GM12873 (cell line): Measurements from ENCODE around the gene TMEM239.

ENCODE experiments used
- TF ChIP-seq, protein P1 (sequence below): IDR thresholded peaks from 2 replicates; pipeline ENCODE4 v1.5.1; 2012; ENCODE audit warnings: low read depth, mild to moderate bottlenecking, moderate library complexity, low read length, control low read depth; ENCODE audit not compliant: insufficient read depth; ENCODE audit errors: missing control alignments

Gene TMEM239

DNA sequence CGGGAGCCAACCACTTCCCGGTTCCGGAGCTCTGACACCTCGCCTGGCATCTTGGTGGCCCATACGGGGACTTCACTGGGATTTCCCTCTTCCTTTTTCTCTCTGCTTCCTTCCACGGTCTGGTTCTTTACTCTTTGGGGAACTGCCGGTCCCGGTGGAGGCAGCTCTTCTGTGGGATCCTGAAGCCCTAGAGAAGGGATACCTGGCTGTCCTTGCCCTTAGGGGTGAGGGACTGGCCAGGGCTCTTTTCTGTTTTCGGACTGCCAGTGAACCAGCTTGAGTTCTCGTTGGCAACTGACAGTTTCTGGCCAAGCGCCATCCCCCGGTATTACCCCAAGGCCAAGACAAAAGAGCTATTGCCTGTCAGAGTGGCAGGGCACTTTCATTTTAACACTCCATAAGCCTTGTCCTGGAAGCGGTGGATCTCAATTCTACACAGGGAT, 14.9 kb upstream of the TMEM239 start:
- TF ChIP-seq, protein P1, sequence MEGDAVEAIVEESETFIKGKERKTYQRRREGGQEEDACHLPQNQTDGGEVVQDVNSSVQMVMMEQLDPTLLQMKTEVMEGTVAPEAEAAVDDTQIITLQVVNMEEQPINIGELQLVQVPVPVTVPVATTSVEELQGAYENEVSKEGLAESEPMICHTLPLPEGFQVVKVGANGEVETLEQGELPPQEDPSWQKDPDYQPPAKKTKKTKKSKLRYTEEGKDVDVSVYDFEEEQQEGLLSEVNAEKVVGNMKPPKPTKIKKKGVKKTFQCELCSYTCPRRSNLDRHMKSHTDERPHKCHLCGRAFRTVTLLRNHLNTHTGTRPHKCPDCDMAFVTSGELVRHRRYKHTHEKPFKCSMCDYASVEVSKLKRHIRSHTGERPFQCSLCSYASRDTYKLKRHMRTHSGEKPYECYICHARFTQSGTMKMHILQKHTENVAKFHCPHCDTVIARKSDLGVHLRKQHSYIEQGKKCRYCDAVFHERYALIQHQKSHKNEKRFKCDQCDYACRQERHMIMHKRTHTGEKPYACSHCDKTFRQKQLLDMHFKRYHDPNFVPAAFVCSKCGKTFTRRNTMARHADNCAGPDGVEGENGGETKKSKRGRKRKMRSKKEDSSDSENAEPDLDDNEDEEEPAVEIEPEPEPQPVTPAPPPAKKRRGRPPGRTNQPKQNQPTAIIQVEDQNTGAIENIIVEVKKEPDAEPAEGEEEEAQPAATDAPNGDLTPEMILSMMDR, result no peak

DNA sequence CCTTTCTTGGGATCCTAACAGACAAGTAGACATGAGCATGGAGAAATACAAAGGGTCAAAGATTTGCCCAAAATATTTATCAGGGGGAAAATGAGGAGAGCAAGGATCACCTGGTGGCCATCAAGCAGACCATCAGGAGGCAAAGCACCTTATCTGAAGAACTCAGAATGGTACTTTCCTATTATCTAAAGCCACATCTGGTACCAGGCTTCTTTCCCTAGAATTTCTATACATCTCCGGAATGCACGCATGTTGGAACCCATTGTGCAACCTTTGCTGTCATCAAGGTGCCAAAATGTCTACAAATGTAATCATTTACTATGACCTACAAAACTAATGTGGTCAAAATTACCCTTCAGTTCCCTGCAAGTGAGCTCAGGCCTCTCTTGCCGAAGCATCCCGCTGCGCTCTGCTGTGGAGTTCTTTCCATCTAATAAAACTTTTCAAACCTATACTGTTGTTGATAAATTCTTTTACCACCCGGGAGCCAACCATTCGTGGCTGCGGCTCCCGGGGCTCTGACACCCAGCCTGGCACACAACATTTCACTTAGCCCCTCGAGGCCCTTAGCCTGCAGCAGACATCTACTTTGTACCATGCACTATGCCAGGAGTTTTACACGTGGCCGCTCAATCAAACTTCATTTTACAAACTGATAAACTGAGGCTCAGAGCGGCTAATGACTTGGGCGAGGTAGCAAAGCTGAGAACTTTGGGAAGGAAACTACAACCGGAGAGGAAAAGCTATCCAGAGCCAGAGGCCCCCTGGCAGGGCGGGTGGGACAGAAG, 11.9 kb upstream of the TMEM239 start:
- TF ChIP-seq, protein P1, result no peak

DNA sequence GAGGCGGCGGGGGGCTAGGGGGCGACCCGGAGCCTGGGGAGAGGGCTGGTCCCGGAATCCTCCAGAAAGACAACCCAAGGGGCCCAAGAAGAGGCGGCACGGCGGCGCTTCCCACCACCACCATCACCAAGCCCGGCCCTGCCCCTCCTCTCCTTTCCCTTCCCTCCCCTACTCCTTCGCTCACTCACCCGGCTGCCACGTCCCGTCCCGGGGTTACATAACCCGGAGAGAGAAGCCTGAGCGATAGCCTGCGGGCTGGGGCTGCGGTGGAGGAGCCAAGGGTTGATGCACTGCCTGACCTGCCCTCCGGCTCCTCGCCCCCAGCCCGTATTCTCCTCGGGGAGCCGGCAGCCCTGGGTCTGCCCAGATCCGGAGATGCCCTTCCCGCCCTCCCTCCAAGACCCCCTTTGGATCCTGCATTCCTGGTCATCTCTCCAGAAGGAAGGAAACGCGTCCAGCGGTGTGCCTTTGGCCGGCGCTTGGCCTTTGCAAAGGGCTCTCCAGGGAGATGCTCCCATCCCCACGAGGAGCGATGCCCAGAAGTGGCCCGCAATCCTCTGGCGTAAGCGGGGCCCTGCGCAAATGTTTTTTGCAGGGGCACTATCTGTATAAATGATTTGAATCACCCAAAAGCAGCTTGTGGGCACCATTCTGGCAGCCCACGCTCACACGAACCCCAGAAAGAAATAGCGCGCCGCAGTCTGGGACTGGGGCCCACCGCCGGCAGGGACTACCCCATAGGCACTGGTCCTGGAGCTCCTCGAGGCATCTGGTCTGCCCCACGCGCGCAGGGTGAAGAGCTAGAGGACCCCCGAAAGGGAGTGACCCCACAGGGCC, 11.1 kb upstream of the TMEM239 start:
- TF ChIP-seq, protein P1, result no peak

DNA sequence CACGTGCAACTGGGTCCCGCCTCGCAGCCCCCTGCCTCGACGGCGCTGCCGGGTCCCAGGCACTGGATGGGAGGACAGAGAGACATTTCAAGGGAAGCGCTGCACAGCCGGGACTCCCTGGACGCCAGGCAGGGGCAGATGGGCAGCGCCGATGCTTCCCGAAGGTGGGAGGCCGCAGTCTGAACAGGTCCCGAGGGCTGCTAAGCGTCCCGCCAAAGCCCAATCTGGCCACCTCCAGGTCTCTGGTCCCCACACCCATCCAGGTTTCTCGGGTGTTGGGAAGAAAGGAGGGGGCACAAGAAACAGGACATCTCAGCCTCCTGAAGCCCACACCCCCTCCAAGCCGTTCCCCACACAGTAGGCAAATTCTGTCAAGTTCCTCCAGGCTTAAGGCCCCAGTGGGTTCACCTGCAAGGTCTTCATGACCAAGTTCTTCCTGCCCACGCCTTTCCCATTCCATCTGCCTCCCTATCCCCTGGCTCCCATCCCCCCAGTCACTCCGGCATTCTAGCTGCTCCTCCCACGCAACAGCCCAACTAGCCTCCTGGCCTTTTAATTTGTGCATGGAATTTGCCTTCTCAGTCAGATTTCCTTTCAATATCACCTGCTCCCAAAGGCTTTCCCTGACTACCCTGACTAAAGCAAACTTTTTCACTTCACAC, 10.3 kb upstream of the TMEM239 start:
- TF ChIP-seq, protein P1, result no peak

DNA sequence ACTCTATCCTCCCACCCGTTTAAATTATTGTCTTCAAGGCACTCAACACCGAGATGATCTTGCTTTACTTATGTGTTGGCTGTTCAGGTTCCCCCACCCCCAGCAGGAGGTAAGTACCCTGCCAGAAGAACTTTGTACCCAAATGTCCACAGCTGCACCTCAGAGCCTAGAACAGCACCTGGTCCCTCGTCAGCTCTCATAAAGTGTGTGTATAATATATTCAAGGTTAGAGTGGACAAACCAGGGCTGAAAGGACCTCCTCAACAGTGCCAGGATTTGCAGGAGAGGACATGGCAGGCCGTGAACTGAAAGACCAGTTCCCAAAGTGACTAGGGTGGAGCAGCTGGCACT, 9.8 kb upstream of the TMEM239 start:
- TF ChIP-seq, protein P1, result no peak

DNA sequence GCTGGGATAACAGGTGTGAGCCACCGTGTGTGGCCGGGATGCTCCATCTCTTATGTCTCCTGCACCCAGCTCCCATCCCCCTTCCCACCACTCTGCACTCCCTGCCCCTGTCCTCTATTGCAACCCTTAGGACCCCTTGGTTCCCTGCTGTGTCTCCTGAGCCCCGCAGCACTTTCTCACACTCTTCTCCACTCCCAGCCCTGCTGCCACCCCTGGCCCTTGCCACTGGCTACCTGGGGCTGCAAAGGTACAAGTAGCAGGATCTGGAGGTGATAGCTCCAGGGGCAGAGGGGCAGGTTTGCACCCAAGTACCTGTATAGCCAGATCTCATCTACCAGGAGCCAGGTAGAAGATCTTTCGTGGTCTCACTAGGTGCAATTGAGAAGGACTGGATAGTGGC, 9.1 kb upstream of the TMEM239 start:
- TF ChIP-seq, protein P1, result no peak

DNA sequence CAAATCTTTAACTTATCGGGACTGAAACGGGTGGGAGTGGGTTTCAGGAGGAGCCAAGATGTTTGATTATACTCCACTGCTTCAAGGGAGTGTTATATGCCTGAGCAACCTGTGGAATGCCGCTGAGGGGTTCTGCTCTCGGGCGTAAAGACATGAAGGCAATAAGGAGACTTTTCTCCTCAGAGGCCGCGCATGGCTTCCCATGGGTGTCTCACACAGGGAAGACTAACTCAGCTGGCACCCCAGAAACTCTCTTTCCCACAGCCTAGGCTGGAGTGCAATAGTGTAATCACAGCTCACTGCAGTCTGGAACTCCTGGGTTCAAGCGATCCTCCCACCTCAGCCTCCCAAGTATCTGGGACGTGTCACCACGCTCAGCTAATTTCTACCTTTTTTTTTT, 6.5 kb upstream of the TMEM239 start:
- TF ChIP-seq, protein P1, result no peak
